SK-N-SH (cell line): ENCODE results near the gene HINFP. TPM values are rescaled to one million over a fixed set of nuclear protein-coding genes. Genes with fewer than 3 reads are reported as not detected.

Experiments used
- CTCF ChIA-PET: fragments of 300-600, 350-600 bp; formaldehyde crosslinking; extraction: SDS; loops from one replicate; lab custom pipeline; 2021; lab: Yijun Ruan, JAX
- POLR2A ChIA-PET: fragments of 350-600 bp; sonication (Branson Sonifier 250); formaldehyde crosslinking; extraction: SDS; loops from one replicate; lab custom pipeline; 2020; ENCODE audit warnings: antibody characterized with exemption, inconsistent platforms; lab: Yijun Ruan, JAX
- DNase-seq: peaks from one replicate; pipeline ENCODE4 v3.0.0; 2012
- H2AFZ ChIP-seq: fragments of 200-600 bp; sonication (generic); 2 replicates; pipeline ENCODE4 v1.8.1; 2016; ENCODE audit warnings: antibody characterized with exemption, mild to moderate bottlenecking, low read depth
- H3F3A ChIP-seq: fragments of 200-600 bp; sonication (generic); replicated peaks from 2 replicates; pipeline ENCODE3; 2016; ENCODE audit warnings: antibody characterized with exemption, mild to moderate bottlenecking; ENCODE audit not compliant: insufficient read depth
- H3K27ac ChIP-seq, 2 experiments: fragments of 200-500 bp in 1 of 2; fragments of 200-600 bp in 1 of 2; sonication (Bioruptor generic) in 1 of 2; sonication (generic), shearing (Covaris generic) in 1 of 2; 2 replicates each; pipeline versions ENCODE4 v1.5.1 to v1.6.1; 2014 to 2016; ENCODE audit warnings: low read depth in 2 of 2, inconsistent platforms in 1 of 2, low read length in 1 of 2, mild to moderate bottlenecking in 1 of 2, mixed read lengths in 1 of 2
- H3K27me3 ChIP-seq: fragments of 200-600 bp; sonication (generic), shearing (Covaris generic); 2 replicates; pipeline ENCODE4 v1.6.1; 2016; ENCODE audit warnings: mixed run types; ENCODE audit not compliant: insufficient read depth
- H3K36me3 ChIP-seq, 2 experiments: fragments of 200-500 bp in 1 of 2; fragments of 200-600 bp in 1 of 2; sonication (Bioruptor generic) in 1 of 2; sonication (generic) in 1 of 2; replicated peaks in 1 of 2; 2 replicates each; pipeline versions ENCODE3 to v1.5.1; 2014 to 2016; ENCODE audit warnings: low read length in 1 of 2, mild to moderate bottlenecking in 1 of 2; ENCODE audit not compliant: insufficient read depth in 2 of 2, control insufficient read depth in 1 of 2
- H3K4me1 ChIP-seq, 2 experiments: fragments of 200-500 bp in 1 of 2; fragments of 200-600 bp in 1 of 2; sonication (Bioruptor generic) in 1 of 2; sonication (generic), shearing (Covaris generic) in 1 of 2; 2 replicates each; pipeline versions ENCODE4 v1.5.1 to v1.6.1; 2014 to 2016; ENCODE audit warnings: low read depth in 1 of 2, low read length in 1 of 2, mixed run types in 1 of 2; ENCODE audit not compliant: insufficient read depth in 2 of 2, control insufficient read depth in 1 of 2
- H3K4me2 ChIP-seq: fragments of 200-600 bp; sonication (generic), shearing (Covaris generic); 2 replicates; pipeline ENCODE4 v1.6.1; 2017; ENCODE audit warnings: mixed run types
- H3K4me3 ChIP-seq, 2 experiments: fragments of 200-500 bp in 1 of 2; fragments of 200-600 bp in 1 of 2; sonication (Bioruptor generic) in 1 of 2; sonication (generic), shearing (Covaris generic) in 1 of 2; 2 replicates each; pipeline versions ENCODE4 v1.5.1 to v1.8.1; 2014 to 2016; ENCODE audit warnings: low read depth in 2 of 2, inconsistent platforms in 1 of 2, low read length in 1 of 2, mild to moderate bottlenecking in 1 of 2, mixed read lengths in 1 of 2, moderate library complexity in 1 of 2
- H3K79me2 ChIP-seq: fragments of 200-600 bp; sonication (generic); 2 replicates; pipeline ENCODE4 v1.8.1; 2017; ENCODE audit warnings: mild to moderate bottlenecking; ENCODE audit not compliant: insufficient read depth
- H3K9ac ChIP-seq: fragments of 200-600 bp; sonication (generic); 2 replicates; pipeline ENCODE4 v1.6.1; 2017; ENCODE audit warnings: mixed run types
- H3K9me2 ChIP-seq: fragments of 200-600 bp; sonication (generic); 2 replicates; pipeline ENCODE4 v1.6.1; 2017; ENCODE audit warnings: mixed run types
- H3K9me3 ChIP-seq: fragments of 200-600 bp; sonication (generic); 2 replicates; pipeline ENCODE4 v1.6.1; 2017; ENCODE audit warnings: mixed run types, mild to moderate bottlenecking, moderate library complexity
- H4K20me1 ChIP-seq: fragments of 200-600 bp; sonication (generic); 2 replicates; pipeline ENCODE4 v1.6.1; 2017; ENCODE audit warnings: mild to moderate bottlenecking, mixed run types; ENCODE audit not compliant: insufficient read depth
- ELF1 ChIP-seq: IDR thresholded peaks from 2 replicates; pipeline ENCODE4 v1.4.0; 2012
- FOSL2 ChIP-seq: IDR thresholded peaks from 2 replicates; pipeline ENCODE4 v1.4.0; 2012; ENCODE audit warnings: low read depth, mild to moderate bottlenecking, moderate library complexity, borderline replicate concordance
- GATA2 ChIP-seq: sonication (generic); formaldehyde crosslinking; IDR thresholded peaks from 2 replicates; pipeline ENCODE4 v1.5.0; 2020; ENCODE audit warnings: mild to moderate bottlenecking, missing genetic modification reagents
- NFIC ChIP-seq: IDR thresholded peaks from 2 replicates; pipeline ENCODE4 v1.4.0; 2012; ENCODE audit warnings: borderline replicate concordance
- RAD21 ChIP-seq: IDR thresholded peaks from 2 replicates; pipeline ENCODE4 v1.6.1; 2012; ENCODE audit warnings: mild to moderate bottlenecking, low read length
- RFX5 ChIP-seq: IDR thresholded peaks from 2 replicates; pipeline ENCODE4 v1.6.1; 2012; ENCODE audit warnings: mild to moderate bottlenecking, improper control_type of control experiment, low read length
- SMC3 ChIP-seq: IDR thresholded peaks from 2 replicates; pipeline ENCODE4 v1.6.1; 2012; ENCODE audit warnings: low read depth, low read length, improper control_type of control experiment
- TAF1 ChIP-seq: IDR thresholded peaks from 2 replicates; pipeline ENCODE4 v1.6.1; 2012; ENCODE audit warnings: low read depth, mild to moderate bottlenecking, low read length, moderate library complexity, borderline replicate concordance
- TCF12 ChIP-seq: IDR thresholded peaks from 2 replicates; pipeline ENCODE4 v1.4.0; 2012
- TEAD4 ChIP-seq: IDR thresholded peaks from 2 replicates; pipeline ENCODE4 v1.4.0; 2012; ENCODE audit warnings: mild to moderate bottlenecking, borderline replicate concordance; ENCODE audit not compliant: insufficient read depth
- WGBS: methylation state at CpG from one replicate; pipeline ENCODE4 v1.1.6; 2017; ENCODE audit warnings: low lambda C conversion rate; 5-methylcytosine and 5-hydroxymethylcytosine counted together
- polyA plus RNA-seq, 3 experiments: library from polyadenylated mRNA; depleted of rRNA; stranded (reverse); fragments of >200 nt; gene quantifications; 2 replicates each; pipeline ENCODE4 v1.2.3, GENCODE V29; 2012
- TF ChIP-seq, protein P1 (sequence below): fragments of 150-350 bp; IDR thresholded peaks from 2 replicates; pipeline ENCODE4 v1.6.1; 2016; ENCODE audit warnings: mild to moderate bottlenecking, low read depth, low read length
- TF ChIP-seq, protein P2 (sequence below): IDR thresholded peaks from 2 replicates; pipeline ENCODE4 v1.6.1; 2012; ENCODE audit warnings: mild to moderate bottlenecking, low read depth, low read length, moderate library complexity
- TF ChIP-seq, protein P3 (sequence below): fragments of 150-350 bp; IDR thresholded peaks from 2 replicates; pipeline ENCODE4 v1.6.1; 2017; ENCODE audit warnings: antibody characterized with exemption, low read length, low read depth, borderline replicate concordance

Gene HINFP
- polyA plus RNA-seq, 1 of the 3 experiments (the other 2 are of a cell fraction): 21.8 TPM

DNA sequence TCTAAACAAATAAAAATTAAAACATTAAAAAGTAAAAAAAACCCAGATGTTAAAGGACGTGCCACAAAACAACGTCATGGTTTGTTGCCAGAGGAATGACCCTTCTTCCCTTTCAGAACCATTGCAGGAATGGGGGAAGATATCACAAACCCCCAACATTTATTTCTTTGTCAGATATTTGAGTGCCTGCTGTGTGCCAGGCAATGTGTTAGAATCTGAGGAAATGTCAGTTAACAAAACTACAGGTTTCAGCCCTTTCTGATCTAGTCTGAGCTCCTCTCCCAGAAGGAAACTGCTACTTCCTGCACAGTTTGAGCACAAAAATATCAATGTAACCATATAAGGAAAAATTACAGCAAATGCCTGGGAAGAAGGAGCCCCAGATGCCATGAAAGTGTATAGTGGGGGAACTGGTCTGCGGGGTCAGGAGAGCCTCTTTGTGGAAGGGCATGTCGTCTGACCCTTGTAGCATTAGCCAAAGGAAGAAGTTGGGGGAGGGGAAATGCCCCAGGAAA, 56.8 kb downstream of the HINFP start:
- H2AFZ ChIP-seq: no peak overlapping the region
- H3K4me2 ChIP-seq: no peak overlapping the region
- peaks cover 9 to 27% of the 10 kb centered on the region in 2 experiments for H3K36me3 ChIP-seq
- CTCF ChIA-PET: interaction anchor here (0.7 to 1.6 kb wide), 3 partner anchors 9 to 28 kb away, joined by 3 to 5 read pairs (median 4); partner anchors contain the start of genes CBL and NLRX1
- H3K79me2 ChIP-seq: no peaks in the 10 kb centered on the region
- H3K9ac ChIP-seq: no peak overlapping the region
- DNase-seq: no peak
- POLR2A ChIA-PET: no interaction called here
- no peaks in the 10 kb centered on the region for H3K27me3 ChIP-seq
- H3K9me2 ChIP-seq: no peaks in the 10 kb centered on the region
- 95% methylated on average over 4 of the region's 4 CpGs for WGBS
- H3K9me3 ChIP-seq: no peaks in the 10 kb centered on the region
- H3K4me3 ChIP-seq: no peak overlapping the region
- H4K20me1 ChIP-seq: no peaks in the 10 kb centered on the region
- peaks cover 10 to 14% of the 10 kb centered on the region in 2 experiments; a peak in 2 of 4 replicates for H3K4me1 ChIP-seq
- H3K27ac ChIP-seq: no peak overlapping the region
- TF ChIP-seq TEAD4 (no peak), FOSL2 (no peak), ELF1 (no peak), NFIC (no peak), TCF12 (no peak), SMC3 (no peak), TAF1 (no peak), RFX5 (no peak), RAD21 (no peak), GATA2 (CRISPR knock-in tag) (no peak)
- TF ChIP-seq, protein P1, sequence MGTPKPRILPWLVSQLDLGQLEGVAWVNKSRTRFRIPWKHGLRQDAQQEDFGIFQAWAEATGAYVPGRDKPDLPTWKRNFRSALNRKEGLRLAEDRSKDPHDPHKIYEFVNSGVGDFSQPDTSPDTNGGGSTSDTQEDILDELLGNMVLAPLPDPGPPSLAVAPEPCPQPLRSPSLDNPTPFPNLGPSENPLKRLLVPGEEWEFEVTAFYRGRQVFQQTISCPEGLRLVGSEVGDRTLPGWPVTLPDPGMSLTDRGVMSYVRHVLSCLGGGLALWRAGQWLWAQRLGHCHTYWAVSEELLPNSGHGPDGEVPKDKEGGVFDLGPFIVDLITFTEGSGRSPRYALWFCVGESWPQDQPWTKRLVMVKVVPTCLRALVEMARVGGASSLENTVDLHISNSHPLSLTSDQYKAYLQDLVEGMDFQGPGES: no peak
- TF ChIP-seq, protein P2, sequence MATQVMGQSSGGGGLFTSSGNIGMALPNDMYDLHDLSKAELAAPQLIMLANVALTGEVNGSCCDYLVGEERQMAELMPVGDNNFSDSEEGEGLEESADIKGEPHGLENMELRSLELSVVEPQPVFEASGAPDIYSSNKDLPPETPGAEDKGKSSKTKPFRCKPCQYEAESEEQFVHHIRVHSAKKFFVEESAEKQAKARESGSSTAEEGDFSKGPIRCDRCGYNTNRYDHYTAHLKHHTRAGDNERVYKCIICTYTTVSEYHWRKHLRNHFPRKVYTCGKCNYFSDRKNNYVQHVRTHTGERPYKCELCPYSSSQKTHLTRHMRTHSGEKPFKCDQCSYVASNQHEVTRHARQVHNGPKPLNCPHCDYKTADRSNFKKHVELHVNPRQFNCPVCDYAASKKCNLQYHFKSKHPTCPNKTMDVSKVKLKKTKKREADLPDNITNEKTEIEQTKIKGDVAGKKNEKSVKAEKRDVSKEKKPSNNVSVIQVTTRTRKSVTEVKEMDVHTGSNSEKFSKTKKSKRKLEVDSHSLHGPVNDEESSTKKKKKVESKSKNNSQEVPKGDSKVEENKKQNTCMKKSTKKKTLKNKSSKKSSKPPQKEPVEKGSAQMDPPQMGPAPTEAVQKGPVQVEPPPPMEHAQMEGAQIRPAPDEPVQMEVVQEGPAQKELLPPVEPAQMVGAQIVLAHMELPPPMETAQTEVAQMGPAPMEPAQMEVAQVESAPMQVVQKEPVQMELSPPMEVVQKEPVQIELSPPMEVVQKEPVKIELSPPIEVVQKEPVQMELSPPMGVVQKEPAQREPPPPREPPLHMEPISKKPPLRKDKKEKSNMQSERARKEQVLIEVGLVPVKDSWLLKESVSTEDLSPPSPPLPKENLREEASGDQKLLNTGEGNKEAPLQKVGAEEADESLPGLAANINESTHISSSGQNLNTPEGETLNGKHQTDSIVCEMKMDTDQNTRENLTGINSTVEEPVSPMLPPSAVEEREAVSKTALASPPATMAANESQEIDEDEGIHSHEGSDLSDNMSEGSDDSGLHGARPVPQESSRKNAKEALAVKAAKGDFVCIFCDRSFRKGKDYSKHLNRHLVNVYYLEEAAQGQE: no peak
- TF ChIP-seq, protein P3, sequence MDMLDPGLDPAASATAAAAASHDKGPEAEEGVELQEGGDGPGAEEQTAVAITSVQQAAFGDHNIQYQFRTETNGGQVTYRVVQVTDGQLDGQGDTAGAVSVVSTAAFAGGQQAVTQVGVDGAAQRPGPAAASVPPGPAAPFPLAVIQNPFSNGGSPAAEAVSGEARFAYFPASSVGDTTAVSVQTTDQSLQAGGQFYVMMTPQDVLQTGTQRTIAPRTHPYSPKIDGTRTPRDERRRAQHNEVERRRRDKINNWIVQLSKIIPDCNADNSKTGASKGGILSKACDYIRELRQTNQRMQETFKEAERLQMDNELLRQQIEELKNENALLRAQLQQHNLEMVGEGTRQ: no peak
- no peaks in the 10 kb centered on the region for H3F3A ChIP-seq
